Stimulated activated CD4-positive, alpha-beta T cell treated with anti-CD3 and anti-CD28 coated beads, Interleukin-12 subunit alpha, Interleukin-12 subunit beta, amount 100 ng/mL, for 4 hours (primary cell): ENCODE measurements around the gene UBE2L5.
"Not testable (repeated sequence)": the region's sequence is repeated elsewhere in the genome, so short reads cannot be mapped to it uniquely, and the experiment has no call there.

Experiments
- DNase-seq: peaks from one replicate; pipeline ENCODE4 v3.0.0-alpha.2; 2020

Gene UBE2L5

GRCh38 chr13:30440910-30441703 lies 18.8 kb downstream of the UBE2L5 start:
- no peak for DNase-seq

GRCh38 chr13:30442926-30443325 lies 20.6 kb downstream of the UBE2L5 start:
- DNase-seq = no peak

DNA sequence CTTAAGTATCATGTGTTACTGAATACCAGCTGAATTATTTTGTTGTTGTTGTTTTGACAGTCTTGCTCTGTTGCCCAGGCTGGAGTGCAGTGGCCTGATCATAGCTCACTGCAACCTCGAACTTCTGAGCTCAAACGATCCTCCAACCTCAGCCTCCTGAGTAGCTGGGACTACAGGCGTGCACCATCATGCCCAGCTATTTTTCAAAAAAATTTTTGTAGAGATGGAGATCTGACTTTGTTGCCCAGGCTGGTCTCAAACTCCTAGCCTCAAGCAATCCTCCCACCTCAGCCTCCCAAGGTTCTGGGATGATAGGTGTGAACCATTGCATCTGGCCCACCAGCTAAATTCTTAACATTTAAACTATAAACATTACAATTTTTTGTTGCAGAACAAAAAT lies 21.2 kb downstream of the UBE2L5 start:
- not testable (repeated sequence) for DNase-seq

GRCh38 chr13:30443957-30444404 lies 21.7 kb downstream of the UBE2L5 start:
- no peak for DNase-seq

GRCh38 chr13:30446126-30446500 lies 23.8 kb downstream of the UBE2L5 start:
- no peak for DNase-seq

- no peak for DNase-seq
These were observed 26.1 kb downstream of the UBE2L5 start for GRCh38 chr13:30448441-30448840.

- DNase-seq = no peak
These were observed 27.8 kb downstream of the UBE2L5 start for GRCh38 chr13:30450066-30450465.

GRCh38 chr13:30451476-30451875 lies 29.2 kb downstream of the UBE2L5 start:
- not testable (repeated sequence) for DNase-seq

DNA sequence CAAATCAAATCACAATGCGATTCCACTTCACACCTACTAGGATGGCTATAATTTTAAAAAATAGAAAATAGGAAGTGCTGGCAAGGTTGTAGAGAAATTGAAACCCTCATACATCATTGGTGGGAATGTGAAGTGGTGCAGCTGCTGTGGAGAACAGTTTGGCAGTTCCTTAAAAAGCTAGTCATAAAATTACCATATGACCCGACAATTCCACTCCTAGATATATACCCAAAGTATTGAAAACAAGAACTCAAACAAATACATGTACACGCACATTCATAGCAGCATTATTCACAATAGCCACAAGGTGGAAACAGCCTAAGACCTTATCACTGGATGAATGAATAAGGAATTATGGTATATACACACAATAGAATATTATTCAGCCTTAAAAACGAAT lies 31.4 kb downstream of the UBE2L5 start:
- no peak for DNase-seq

DNA sequence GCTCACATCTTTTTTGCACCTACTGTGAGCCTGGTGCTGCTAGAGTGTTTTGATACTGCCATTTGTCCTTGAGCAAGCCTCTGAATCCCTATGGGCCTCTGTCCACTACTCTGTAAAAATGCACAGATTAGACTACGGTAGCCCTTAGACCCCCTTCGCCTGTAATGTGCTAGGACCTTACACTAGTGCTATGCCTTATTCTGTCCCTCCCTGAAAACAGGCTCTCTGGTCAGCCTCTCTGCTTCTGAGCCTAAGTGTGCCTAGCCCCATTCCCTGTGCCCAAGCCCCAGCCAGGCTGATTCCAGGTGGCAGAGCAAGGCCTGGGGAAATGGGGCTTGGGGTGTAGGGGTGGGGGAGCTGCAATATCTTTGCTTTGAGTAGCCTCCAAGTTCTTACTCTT lies 32.7 kb downstream of the UBE2L5 start:
- no peak for DNase-seq

DNA sequence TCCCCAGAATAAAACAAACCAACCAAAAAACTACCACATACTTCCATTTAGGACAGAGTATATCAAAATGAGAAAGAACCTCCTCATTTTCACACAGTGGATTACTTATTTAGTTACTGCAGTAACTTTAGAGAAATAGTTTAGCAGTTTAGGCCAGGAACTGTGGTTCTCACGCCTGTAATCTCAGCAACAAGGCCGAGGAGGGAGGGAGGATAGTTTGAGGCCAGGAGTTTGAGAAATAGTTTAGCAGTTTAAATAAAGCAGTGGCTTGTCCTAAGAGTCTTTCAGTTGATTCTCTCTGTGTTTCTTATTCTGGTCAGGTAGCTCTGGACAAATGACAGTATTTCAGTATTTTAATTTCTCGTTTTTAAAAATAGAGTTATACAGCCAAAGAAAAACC lies 34.0 kb downstream of the UBE2L5 start:
- DNase-seq = no peak

GRCh38 chr13:30457306-30457891 lies 35.1 kb downstream of the UBE2L5 start:
- DNase-seq = no peak

DNA sequence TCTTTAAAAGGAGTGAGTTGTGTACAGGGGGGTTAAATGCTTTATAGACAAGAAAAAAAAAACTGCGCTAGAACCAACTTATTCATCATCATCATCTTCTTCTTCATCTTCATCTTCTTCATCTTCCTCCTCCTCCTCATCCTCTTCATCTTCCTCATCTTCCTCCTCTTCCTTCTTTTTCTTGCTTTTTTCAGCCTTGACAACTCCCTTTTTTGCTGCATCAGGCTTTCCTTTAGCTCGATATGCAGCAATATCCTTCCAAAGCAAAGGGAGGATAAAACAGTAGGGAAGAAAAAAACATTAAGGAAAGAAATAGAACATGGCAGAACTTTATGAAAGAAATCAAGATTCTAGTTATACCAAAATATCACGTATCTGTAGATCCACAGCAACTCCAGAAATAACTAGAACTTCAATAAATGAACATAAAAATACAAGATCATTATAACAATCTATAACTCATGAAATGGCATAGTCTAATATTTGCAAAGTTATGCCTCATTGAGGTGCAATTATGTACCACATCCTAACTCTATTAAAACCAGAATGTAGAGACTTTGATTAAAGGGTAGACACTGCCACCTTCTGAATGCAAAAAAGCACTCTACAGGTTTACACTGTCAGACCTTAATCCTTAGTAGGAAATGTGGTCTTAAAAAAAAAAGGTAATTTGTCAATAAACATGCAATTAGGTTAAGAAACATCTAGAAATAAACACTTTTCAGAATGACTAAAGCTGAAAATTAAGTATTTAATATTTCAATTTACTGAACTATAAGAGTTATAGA lies 39.2 kb downstream of the UBE2L5 start:
- not testable (repeated sequence) for DNase-seq

GRCh38 chr13:30463787-30464495 lies 41.6 kb downstream of the UBE2L5 start:
- DNase-seq = peak; percentile 64

DNA sequence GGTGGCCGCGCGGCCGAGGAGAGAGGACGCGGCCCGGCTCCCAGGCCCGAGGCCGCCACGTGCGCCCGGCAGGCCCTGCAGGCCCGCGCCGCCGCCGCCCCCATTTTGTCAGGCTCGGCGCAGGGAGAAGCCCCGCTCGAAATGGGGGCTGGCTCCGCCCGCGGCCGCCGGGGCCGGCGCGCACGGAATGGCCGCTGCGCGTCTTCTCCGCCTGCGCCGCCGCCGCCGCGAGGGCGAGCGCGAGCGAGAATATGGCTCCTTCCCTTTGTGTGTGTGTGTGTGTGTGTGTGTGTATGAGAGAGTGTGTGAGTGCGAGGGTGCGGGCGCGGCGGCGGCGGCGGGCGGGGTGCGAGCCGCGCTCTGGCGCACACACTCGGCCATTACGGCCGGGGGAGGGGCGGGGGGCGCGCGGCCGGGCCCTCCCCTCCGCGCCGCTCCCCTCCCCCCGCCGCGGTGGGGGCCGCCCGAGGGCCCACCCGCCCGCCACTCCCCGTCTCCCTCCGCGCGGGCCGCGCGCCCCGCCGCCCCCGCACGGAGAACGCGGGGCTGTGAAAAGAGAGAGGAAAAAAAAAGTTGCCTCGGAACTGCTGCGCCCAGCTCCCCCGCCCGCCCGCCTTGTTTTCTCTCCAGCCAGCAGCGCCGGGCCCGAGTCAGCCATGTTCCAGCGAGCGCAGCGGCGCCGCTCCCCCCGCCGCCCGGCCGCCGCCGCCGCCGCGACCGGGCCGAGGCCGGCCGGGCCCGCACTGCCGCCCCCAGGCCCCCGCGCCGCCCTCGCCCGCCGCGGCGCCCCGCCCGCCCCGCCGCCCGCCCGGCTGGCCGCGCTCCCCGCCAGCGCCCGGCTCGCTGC lies 42.4 kb downstream of the UBE2L5 start:
- DNase-seq = peak; percentile 79

DNA sequence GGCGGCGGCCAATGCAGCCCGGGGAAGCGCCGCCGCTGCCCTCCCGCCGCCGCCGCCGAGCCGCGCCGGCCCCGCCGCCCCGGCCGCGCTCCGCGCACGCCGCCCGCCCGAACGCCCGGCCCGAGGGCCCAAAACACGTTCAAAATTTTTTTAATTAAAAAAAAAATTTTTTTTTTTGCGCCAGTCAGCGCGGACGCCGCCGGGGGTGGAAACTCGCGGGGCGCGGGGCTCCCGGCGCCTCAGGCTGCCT lies 43.0 kb downstream of the UBE2L5 start:
- DNase-seq = no peak

DNA sequence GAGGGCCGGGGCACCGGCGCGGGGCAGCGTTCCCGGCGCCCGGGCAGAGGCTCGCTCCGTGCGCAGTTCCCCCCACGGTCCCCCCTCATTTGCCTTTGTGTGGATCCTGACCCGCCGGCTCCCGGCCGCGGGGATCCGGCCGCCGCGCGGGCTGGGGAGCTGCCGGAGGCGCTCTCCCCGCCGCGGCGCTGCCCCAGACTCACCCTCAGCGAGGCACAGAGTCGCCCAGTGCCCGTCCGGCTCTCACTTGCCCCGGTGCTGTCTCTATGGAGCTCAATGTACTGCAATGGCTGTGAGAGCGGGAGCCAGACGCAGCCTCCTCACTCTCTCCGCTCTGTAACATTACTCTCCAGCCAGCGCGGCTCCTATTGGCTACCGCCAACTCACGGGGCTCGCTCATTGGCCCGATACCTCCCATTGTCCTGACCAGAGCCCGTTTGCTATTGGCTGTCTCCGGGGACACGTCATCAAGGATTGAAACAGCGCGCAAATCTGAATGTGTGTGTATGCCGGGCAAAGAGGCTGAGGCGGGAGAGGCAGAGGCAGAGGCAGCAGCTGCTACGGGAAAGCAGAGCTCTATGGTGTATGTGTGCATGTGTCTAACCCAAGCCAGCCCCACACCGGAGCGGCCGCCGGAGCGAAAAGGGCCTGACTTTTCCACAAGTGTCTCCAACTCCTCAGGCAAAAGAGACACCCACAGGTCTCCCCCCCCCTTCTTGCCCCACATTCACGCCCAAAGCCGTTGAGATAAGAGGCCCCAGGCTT lies 43.5 kb downstream of the UBE2L5 start, which contains the start of gene HMGB1:
Gene HMGB1 (minus strand): TSS at position 344 of the 765 bp plus-strand sequence. CDS start 2,256 bp downstream, outside the sequence.
- DNase-seq = peak; percentile 91

GRCh38 chr13:30466358-30466714 lies 44.0 kb downstream of the UBE2L5 start:
- no peak for DNase-seq

GRCh38 chr13:30466841-30467252 lies 44.6 kb downstream of the UBE2L5 start:
- no peak for DNase-seq

DNA sequence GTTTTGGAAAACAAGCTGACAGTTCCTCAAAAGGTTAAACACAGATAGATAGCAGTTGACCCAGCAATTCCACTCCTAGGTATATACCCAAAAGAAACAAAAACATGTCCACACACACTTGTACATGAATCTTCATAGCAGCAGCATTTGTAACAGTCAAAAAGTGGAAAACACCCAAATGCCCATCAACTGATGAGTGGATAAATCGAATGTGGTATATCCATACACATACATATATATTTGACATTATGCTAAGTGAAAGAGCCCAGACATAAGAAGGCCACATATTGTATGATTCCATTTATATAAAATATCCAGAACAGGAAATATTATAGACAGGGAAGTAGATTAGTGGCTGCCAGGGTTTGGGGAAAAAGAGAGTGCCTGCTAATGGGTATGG lies 51.4 kb downstream of the UBE2L5 start:
- DNase-seq = no peak

GRCh38 chr13:30477346-30478195 lies 55.3 kb downstream of the UBE2L5 start:
- no peak for DNase-seq
